ENCODE measurements around the gene TMEM132C.
"Not testable (repeated sequence)": the region's sequence is repeated elsewhere in the genome, so short reads cannot be mapped to it uniquely, and the experiment has no call there.

Gene TMEM132C

DNA sequence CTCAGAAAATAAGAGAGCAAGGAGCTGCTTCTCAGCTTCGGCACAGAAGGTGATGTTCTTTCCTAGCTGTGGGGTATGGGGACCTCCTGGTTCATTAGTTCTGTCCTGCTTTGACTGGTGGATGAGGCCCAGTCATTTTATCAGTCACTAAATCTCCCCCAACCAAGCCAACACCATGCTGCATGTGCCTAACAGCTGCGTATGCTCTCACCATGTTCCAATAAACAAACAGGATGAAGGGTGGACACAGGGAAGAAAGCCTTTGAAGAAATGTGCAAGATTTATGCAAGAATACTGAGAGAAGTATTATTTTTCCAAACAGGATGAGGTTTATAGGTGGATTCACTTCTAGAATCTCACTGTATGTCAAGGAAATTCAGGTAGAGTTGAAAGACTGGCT is 156.2 kb downstream of the TMEM132C start:
- no peak for DNase-seq

DNA sequence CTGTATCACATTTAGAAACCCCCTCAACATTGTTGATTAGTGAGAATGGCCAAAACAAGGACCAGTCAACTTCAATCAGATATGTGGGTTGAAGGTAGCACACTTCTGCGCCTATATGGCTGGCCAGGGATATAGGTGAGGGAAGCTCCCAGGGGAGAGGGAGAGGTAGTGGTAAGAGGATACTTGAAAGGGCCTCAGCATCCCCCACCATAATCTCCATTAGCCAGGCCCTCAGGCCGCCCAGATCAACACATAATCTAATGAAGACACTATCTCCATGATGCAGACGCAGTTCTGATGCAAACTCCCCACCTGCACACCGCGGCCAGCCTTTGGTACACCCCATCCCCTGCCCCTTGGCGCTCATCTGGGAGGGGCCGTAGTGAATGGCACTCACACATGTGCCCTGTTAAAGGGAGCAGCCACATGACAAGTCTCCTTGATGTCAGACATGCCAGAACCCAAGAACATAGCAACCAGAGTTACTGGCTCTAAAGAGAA is 158.0 kb downstream of the TMEM132C start:
- no peak for DNase-seq

DNA sequence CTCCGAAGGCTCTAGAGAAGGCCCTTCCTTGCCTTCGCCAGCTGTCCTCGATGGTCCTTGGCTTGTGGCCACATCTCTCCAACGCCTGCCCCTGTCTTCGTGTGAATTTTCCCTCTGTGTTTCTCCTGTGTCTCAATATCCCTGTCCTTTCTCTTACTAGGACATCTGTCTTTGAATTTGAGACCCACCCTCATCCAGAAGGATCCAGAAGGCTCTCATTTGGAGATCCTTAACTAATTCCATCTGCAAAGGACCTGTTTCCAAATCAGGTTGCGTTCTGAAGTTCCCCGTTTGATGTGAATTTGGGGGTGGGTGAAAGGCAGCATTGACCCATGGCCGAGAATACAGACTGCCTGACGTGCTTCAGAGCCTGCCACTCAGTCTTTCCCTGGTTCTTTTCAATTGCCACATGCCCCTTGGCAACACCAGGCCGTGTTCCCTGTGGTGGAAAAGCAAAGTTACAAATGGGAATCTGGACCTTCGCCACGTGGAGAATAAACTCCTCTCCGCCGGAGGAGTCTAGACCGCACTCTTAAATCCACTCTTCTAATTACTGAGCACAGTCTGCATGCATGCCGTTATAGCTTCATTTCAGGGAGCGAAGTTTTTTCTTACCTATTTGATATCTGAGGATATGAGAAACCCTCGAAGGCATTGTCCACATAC is 158.8 kb downstream of the TMEM132C start:
- DNase-seq = no peak

DNA sequence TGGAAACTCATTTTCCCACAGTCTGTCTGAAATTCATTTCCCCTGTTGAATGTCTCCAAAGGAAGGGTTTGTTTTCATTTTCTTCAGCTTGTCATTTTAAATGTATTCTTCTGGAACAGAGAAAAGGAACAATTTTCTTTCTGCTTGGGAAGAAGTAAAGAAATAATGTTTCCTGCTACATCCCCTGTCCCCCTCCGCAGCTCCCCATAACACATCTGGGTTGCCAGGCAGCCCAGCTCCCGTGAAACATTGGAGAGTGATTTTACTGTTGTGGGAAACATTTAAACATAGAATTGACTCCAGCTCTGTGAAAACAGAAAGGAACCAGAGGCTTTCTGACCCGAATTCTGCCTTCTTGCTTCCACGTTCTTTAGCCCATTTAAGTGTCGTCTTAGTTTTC is 159.5 kb downstream of the TMEM132C start:
- DNase-seq = no peak

DNA sequence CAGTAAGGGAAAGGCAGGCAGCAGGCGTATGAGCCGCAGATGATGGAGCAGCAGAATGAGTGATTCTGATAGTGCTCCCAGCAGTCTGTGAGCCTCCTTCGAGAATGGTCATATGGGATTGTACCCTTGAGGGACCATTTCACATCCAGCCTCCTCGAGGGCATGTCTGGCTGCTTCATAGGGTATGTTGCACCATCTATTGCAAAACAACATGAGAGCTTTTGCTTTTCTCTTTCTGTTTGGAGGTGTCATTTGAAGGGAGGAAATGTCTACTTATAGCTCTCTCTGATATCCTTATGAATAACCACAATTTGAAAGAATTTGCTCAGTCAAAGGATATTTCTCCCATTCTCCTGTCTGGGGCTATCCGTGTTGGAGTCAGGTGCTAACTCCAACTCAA is 172.8 kb downstream of the TMEM132C start:
- no peak for DNase-seq

- DNase-seq = no peak
Measured at GRCh38 chr12:128442096-128442495, 175.1 kb downstream of the TMEM132C start.

- DNase-seq = no peak
Measured at GRCh38 chr12:128444598-128444997, 177.6 kb downstream of the TMEM132C start.

- DNase-seq = no peak
Measured at GRCh38 chr12:128445415-128446127, 178.6 kb downstream of the TMEM132C start.

GRCh38 chr12:128449146-128449894 is 182.3 kb downstream of the TMEM132C start:
- DNase-seq = no peak

GRCh38 chr12:128450810-128451209 is 183.8 kb downstream of the TMEM132C start:
- DNase-seq = no peak

DNA sequence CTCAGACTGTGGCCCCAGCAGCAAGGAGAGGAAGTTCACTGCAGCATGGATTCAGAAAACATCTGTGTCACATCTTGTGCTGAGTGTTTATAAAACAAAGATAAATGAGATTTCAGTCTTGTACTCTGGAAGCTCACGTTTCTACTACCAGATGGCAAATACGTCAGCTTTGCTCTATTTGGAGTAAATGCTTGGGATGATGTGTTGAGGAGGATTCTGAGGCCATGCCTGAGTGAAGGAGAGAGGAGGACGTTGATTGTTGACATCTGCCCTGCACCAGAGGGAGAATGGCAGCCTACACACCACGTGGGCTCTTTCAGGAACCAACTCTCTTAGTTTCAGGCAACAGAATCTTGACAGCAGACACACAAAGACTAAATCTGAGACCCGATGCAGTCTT is 188.9 kb downstream of the TMEM132C start:
- no peak for DNase-seq

DNA sequence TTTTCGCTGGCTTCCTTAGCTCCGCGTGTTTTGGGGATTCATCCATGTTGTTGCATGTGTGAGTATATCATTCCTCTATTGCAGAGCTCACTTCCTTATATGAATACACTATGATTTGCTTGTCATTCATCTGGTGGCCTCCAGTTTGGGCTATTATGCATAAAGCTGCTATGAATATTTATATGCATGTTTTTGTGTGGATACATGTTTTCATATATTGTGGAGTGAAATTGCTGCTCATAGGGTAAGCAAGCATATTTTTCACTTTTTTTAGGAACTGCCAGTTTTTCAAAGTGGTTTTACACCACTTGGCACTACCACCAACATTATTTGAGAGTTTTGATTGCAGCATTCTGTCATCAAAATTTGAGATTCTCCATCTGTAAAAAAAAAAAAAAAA is 190.0 kb downstream of the TMEM132C start:
- no peak for DNase-seq

DNA sequence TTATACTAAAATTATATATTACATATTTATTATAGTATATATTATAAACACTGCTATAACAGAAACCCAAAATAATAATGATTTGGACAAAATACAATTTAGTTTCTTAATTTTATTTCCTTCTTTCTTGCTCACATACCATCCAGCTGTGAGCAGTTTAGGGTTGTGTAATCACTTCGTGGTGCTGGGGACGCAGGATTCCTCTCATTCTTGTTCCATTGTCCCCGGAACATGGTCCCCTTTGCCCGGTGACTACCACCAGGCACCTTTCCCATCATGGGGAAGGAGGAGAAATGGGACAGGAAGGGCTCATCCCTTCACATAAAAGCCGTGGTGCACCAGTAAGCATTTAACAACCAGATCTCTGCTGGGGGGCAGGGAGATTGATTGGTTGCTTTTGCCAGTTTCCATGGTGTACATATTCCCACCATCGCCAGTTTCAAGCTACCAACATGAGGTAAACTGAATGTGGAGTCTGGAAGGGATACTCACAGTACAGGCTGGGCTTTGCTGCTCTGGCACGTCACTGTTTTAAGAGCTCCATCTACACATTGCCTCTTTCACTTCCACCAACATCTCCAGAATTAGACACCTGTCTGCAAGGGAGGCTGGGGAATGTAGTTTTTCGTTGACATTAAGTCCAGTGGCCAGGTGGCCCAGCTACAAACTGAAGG is 191.5 kb downstream of the TMEM132C start:
- DNase-seq = no peak

DNA sequence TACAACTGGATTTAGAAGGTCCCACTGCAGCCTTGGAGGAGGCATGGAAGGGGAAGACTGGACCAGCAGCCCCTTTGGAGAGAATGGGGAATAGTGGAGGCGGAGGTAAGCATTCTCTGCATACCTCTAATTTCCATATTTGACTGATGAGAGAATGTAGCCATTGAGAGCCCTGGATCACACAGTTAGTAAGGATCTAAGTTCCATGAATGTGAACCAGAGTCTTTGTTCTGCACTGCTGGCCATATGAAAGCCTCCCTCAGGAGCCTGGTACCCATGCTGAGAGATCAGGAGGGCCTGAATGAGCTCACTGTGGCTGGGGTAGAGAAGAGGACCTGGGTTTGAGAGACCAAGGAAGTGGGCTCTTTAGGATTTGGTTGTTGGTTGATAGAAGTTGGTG is 192.1 kb downstream of the TMEM132C start:
- DNase-seq = no peak

DNA sequence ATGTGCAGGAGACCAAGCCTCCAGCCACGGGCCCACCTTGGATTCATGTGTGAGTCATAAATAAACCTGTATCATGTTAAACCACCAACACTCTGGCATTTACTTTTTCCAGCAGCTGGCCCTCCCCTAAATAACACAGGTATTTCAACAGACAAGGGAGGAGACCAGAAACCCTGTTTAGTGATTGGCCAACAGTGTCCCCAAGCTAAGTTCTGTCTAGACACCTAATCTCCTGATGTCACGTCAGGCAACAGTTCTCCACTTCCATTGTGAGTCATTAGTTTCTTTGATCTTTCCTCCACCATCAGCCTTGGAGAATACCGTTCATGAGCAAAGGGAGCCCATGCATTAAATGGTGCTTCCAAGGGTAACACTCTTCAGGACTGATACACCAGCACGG is 196.9 kb downstream of the TMEM132C start:
- no peak for DNase-seq

DNA sequence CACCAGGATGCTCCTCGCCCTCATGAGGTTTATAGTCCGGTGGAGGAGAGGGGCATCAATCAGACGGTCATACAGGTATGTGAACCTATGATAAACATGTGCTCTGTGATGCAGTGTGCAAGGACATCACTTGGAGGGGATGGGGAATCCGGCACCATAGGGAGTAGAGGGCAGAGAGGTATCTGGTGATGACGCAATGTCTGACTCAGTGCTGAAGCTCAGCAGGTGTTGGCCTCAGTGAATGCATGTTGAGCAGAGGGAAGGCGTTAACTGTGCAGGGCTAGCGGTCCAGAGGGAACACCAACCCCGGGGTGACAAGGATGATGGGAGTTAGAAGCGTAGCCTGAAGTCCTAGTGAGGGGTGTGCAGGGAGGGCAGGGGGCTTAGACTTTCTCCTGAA is 200.9 kb downstream of the TMEM132C start:
- DNase-seq = no peak

DNA sequence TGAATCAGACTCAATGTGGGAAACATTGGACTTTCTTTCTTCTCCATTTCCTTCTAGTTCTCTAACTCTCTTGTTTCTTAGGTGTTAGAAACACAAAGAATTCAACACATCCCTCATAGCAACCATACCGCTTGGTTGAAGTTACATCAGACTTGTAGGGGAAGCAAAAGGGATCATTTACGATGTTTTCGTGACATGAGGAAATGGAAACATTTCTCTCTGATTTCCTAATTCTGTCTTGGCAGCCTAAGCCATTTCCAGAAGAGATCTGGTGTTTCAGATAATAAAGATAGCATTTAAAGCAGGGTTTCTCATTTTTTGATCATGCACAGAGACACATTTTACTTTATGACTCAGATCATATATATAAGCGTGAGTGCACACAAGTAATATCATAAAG is 202.0 kb downstream of the TMEM132C start:
- no peak for DNase-seq

DNA sequence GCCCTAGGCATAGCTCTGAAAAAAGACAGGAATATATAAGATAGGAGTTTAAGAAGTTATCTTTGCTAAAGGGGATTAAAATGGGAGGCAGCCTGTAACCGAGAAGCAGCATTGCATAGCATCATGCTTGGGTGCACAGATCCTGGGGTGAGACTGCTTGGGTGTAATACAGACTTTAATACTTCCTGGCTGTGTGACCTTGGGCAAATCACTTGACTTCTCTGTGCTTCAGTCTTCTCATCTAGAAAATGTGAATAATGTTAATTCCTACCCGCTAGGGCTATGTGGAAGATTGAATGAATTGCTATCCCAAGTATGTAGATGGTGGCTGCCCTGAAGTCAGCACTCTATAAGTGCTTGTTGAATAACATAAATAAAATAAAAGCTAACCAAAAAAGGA is 204.5 kb downstream of the TMEM132C start:
- DNase-seq = no peak

- DNase-seq = no peak
Measured at GRCh38 chr12:128474916-128475315, 207.9 kb downstream of the TMEM132C start.

DNA sequence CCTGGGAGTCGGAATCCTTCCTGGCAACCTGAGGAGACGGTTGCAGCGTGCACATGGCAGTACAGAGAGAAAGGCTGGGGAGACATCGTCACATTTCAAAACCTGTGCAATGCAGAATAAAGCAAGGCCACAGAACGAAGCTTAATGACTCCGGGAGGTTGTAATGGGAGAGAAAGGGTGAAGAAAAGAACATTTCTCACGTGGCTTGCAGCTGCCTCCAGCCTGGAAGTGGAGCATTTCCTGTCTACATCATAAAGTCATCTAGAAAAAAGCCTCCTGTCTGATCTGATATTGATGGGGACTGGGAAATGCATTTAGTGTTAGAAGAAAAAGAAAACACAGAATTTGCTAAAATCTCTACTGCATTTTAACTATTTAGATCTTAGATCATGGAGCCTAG is 209.3 kb downstream of the TMEM132C start:
- DNase-seq = no peak

DNA sequence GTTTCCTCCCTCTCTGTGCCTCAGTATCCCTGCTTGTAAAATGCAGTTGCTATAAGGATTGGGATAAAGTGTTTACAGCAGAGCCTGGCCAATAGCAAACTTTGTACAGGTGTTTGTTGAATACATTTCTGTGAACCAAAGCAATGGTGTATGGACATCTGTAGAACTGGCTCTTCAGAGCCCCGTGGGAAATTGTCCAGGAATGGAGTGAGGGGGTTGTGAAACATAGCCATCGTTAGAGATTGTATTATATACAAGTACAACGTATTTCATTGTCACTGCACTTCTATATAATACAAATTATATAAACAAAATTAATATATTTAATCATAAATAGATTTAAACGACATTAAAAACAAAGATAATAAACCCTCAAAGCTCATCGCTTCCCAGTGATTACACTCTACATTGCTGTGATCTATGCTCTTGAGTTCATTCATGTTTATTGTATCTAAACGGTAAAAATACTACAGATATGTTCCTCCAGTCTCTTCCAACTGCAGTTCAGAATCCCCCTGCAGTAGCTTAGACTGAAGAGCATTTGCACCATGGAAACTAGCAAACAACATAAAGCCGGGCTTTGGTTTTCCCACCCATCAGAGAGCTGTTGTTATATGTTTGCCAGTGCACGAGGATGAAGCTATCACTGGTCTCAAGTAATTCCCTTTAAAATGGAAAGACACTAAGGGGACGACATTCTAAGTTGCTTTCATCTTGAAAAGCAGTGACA is 216.7 kb downstream of the TMEM132C start:
- DNase-seq = no peak

DNA sequence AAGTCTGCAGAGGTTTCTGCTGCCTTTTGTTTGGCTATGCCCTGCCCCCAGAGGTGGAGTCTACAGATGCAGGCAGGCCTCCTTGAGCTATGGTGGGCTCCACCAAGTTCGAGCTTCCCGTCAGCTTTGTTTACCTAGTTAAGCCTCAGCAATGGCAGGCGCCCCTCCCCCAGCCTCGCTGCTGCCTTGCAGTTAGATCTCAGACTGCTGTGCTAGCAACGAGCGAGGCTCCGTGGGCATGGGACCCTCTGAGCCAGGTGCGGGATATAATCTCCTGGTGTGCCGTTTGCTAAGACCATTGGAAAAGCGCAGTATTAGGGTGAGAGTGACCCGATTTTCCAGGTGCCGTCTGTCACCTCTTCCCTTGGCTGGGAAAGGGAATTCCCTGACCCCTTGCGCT is 230.4 kb downstream of the TMEM132C start:
- not testable (repeated sequence) for DNase-seq

- DNase-seq = no peak
Measured at GRCh38 chr12:128507470-128507869, 240.5 kb downstream of the TMEM132C start.
